Activated naive CD8-positive, alpha-beta T cell treated with anti-CD3 and anti-CD28 coated beads, Interleukin-2, amount 50 U/mL, for 24 hours (primary cell): ENCODE measurements around the gene AFG1L.

ENCODE experiments used
- ATAC-seq: fragments of 150-1000 bp; cut with Tn5 transposase; one replicate; pipeline ENCODE4 v1.10.0; 2021
- DNase-seq: peaks from one replicate; pipeline ENCODE4 v3.0.0; 2021
- H3K27ac Mint-ChIP-seq: one replicate; pipeline ENCODE4 v1.8.0; 2021; ENCODE audit warnings: mild to moderate bottlenecking, mixed read lengths
- H3K27me3 Mint-ChIP-seq: one replicate; pipeline ENCODE4 v1.8.0; 2021; ENCODE audit warnings: mixed read lengths
- H3K36me3 Mint-ChIP-seq: one replicate; pipeline ENCODE4 v1.8.0; 2021; ENCODE audit warnings: low read depth, mixed read lengths
- H3K4me1 Mint-ChIP-seq: one replicate; pipeline ENCODE4 v1.8.0; 2021; ENCODE audit warnings: mixed read lengths
- H3K4me3 Mint-ChIP-seq: one replicate; pipeline ENCODE4 v1.8.0; 2021; ENCODE audit warnings: mild to moderate bottlenecking, moderate library complexity, mixed read lengths
- H3K9me3 Mint-ChIP-seq: one replicate; pipeline ENCODE4 v1.8.0; 2021; ENCODE audit warnings: mixed read lengths

Gene AFG1L

DNA sequence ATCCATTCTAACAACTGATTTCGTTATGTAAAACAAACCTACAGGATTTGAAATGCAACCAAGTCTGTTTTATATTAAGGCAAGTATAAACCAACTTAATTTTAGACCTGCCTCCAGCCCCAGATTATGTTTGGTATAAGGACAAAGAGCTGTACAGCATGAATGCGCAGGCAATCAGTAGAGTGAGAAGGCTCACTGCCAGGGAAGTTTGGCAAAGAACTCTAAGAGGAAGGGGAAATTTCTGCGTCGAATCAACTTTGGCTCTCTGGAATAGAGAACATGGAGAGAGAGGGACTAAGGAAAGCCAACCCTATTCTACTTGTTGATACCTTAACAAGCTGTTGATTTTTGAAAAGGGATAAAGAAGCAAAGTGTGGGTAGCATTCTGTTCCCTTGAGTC is 168.9 kb downstream of the AFG1L start:
- Mint-ChIP-seq H3K27ac (no peak overlapping the region), H3K27me3 (peaks cover 3% of the 10 kb centered on the region), H3K4me3 (no peak overlapping the region), H3K4me1 (no peaks in the 10 kb centered on the region), H3K36me3 (no peaks in the 10 kb centered on the region), H3K9me3 (no peaks in the 10 kb centered on the region)
- DNase-seq (no peak), ATAC-seq (no peak)

DNA sequence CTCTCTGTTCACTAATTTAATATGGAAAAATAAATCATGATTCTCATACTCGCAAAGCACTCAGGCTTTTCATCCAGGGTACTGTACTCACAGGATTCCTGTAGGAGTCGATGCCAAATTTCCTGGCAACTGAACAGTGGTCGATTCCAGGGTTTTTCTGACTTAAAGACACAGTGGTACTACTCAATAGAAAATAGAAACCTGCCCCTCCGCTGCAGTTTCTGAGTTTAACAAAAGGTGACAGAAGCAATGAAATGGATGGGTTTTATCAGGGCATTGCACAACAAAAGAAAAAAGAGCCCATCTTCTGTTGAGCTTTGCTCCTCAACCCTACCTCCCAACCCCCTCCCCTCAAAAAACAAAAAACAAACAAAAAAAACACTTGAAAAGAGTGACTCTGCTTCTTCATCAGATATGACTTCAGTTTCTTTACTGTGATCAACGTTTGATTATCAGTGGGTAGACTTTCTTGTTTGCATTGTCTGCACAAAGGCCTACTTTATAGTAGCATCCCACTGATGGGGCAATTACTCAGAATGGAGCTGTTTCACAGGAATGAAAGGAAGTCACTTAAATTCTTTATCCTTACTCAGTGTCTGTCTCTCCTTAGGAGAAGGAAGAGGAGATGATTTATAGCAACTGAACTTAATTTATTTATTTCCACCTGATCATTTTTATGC is 169.7 kb downstream of the AFG1L start:
- ATAC-seq (no peak), DNase-seq (no peak)
- Mint-ChIP-seq H3K9me3 (no peaks in the 10 kb centered on the region), H3K27ac (no peak overlapping the region), H3K4me1 (no peaks in the 10 kb centered on the region), H3K4me3 (no peak overlapping the region), H3K27me3 (peaks cover 4% of the 10 kb centered on the region), H3K36me3 (no peaks in the 10 kb centered on the region)

DNA sequence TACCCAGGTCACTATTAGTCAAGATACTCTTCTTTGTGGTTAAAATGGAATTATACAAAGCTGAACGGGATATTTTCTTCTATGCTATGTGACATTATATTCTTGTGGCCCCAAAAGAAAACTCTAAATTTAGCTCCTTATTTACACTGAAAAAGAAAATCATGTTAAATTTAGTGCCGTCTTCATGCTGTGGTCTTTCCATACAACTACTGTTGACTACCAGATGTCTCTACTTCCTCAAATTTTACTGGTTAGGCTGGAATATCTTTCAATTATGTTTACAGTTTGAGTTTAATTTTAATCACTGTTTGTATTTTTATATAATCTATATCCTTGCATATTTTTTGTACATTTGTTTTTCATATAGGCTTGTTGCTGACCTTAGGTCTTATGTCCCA is 170.2 kb downstream of the AFG1L start:
- Mint-ChIP-seq H3K9me3 (no peaks in the 10 kb centered on the region), H3K27ac (no peak overlapping the region), H3K27me3 (peaks cover 4% of the 10 kb centered on the region), H3K4me3 (no peak overlapping the region), H3K4me1 (no peaks in the 10 kb centered on the region), H3K36me3 (no peaks in the 10 kb centered on the region)
- DNase-seq (no peak), ATAC-seq (no peak)

DNA sequence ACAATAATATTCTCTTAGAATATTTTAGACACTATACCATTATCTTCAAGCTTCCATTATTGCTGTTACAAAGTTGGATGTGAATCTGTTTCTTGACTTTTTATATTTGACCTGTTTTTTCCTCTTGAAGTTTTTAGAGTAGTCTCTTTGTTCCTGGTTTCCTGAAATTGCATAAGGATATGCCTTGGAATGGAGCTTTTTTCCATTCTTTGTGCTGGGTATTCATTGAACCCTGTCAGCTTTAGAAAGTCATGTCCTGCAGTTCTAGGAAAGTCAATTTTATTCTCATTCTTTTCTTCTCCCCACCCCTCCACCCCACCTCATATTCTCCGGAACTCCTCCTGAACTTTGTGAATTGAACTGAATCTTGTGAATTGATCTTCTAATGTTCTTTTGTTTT is 173.5 kb downstream of the AFG1L start:
- Mint-ChIP-seq H3K27me3 (peaks cover 7% of the 10 kb centered on the region), H3K36me3 (peaks cover 5% of the 10 kb centered on the region), H3K4me3 (no peak overlapping the region), H3K9me3 (no peaks in the 10 kb centered on the region), H3K27ac (no peak overlapping the region), H3K4me1 (no peaks in the 10 kb centered on the region)
- no peak for ATAC-seq
- no peak for DNase-seq

GRCh38 chr6:108469316-108469715 is 174.5 kb downstream of the AFG1L start:
- no peak overlapping the region for H3K27ac Mint-ChIP-seq
- H3K9me3 Mint-ChIP-seq, result no peaks in the 10 kb centered on the region

GRCh38 chr6:108473197-108473596 is 178.3 kb downstream of the AFG1L start:
- DNase-seq, result no peak
- Mint-ChIP-seq H3K9me3 (no peaks in the 10 kb centered on the region), H3K4me1 (peaks cover 3% of the 10 kb centered on the region), H3K36me3 (peaks cover 10% of the 10 kb centered on the region), H3K27ac (no peak overlapping the region), H3K4me3 (no peak overlapping the region), H3K27me3 (peaks cover 12% of the 10 kb centered on the region)
- peak; percentile 69 for ATAC-seq

More at GRCh38 chr6:108469316-108469715, 174.5 kb downstream of the AFG1L start:
- DNase-seq (no peak), ATAC-seq (no peak)
- Mint-ChIP-seq H3K4me1 (peaks cover 3% of the 10 kb centered on the region), H3K4me3 (no peak overlapping the region), H3K27me3 (peaks cover 7% of the 10 kb centered on the region), H3K36me3 (peaks cover 7% of the 10 kb centered on the region)

DNA sequence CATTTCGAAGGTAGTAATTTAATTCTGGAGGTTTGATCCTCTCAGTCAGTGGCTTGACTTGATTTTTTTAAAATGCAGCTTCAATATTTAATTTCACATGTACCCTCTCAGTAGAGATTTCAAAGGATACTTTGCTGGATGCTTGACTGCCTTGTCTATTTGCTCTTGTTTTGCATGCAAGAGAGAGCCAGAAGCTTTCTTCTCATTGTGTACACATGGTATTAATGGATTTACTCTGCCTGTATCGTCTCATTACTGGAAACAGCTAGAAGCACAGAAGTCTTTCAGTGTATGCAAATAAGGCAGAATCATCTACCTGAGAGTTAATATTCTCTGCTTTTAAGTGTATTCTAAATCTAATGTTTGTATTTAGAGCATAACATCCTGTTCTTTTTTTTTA is 181.5 kb downstream of the AFG1L start:
- DNase-seq (no peak), ATAC-seq (no peak)
- Mint-ChIP-seq H3K36me3 (peaks cover 17% of the 10 kb centered on the region), H3K27me3 (peaks cover 5% of the 10 kb centered on the region), H3K4me3 (no peak overlapping the region), H3K4me1 (peaks cover 3% of the 10 kb centered on the region), H3K27ac (no peak overlapping the region), H3K9me3 (no peaks in the 10 kb centered on the region)

- ATAC-seq (no peak), DNase-seq (no peak)
- Mint-ChIP-seq H3K4me3 (no peak overlapping the region), H3K27me3 (peaks cover 5% of the 10 kb centered on the region), H3K36me3 (peaks cover 20% of the 10 kb centered on the region), H3K4me1 (peaks cover 3% of the 10 kb centered on the region), H3K27ac (no peak overlapping the region), H3K9me3 (peaks cover 4% of the 10 kb centered on the region)
Measured at GRCh38 chr6:108476847-108477430, 182.1 kb downstream of the AFG1L start.

DNA sequence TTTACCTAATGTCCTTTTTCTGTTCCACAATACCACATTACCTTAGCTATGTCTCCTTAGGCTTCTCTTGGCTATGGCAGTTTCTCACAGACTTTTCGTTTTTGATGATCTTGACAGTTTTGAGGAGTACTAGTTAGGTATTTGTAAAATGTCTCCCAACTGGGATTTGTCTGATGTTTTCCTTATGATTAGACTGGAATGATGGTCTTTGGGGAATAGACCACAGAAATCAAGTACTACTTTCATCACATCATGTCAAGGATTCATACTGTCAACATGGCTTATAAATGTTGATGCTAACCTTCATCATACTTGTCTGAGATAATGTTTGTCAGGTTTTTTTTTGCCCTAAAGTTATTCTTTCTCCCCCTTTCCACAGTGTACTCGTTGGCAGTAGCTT is 187.7 kb downstream of the AFG1L start:
- Mint-ChIP-seq H3K27ac (no peak overlapping the region), H3K27me3 (no peaks in the 10 kb centered on the region), H3K4me3 (no peak overlapping the region), H3K9me3 (peaks cover 12% of the 10 kb centered on the region), H3K4me1 (no peaks in the 10 kb centered on the region), H3K36me3 (peaks cover 21% of the 10 kb centered on the region)
- ATAC-seq (no peak), DNase-seq (no peak)

GRCh38 chr6:108484016-108484415 is 189.2 kb downstream of the AFG1L start:
- peaks cover 17% of the 10 kb centered on the region for H3K36me3 Mint-ChIP-seq
- DNase-seq, result no peak

GRCh38 chr6:108489699-108490098 is 194.8 kb downstream of the AFG1L start:
- Mint-ChIP-seq H3K27me3 (no peaks in the 10 kb centered on the region), H3K9me3 (no peaks in the 10 kb centered on the region), H3K36me3 (no peaks in the 10 kb centered on the region), H3K27ac (no peak overlapping the region), H3K4me3 (no peak overlapping the region), H3K4me1 (peaks cover 2% of the 10 kb centered on the region)
- no peak for DNase-seq
- ATAC-seq, result no peak

More at GRCh38 chr6:108484016-108484415, 189.2 kb downstream of the AFG1L start:
- peaks cover 12% of the 10 kb centered on the region for H3K9me3 Mint-ChIP-seq
- no peak overlapping the region for H3K27ac Mint-ChIP-seq
- no peak overlapping the region for H3K4me3 Mint-ChIP-seq
- ATAC-seq, result no peak
- H3K4me1 Mint-ChIP-seq, result peaks cover 2% of the 10 kb centered on the region
- no peaks in the 10 kb centered on the region for H3K27me3 Mint-ChIP-seq

GRCh38 chr6:108492131-108492766 is 197.4 kb downstream of the AFG1L start:
- Mint-ChIP-seq H3K4me1 (peaks cover 2% of the 10 kb centered on the region), H3K27ac (no peak overlapping the region), H3K27me3 (no peaks in the 10 kb centered on the region), H3K9me3 (no peaks in the 10 kb centered on the region), H3K36me3 (no peaks in the 10 kb centered on the region), H3K4me3 (no peak overlapping the region)
- no peak for ATAC-seq
- no peak for DNase-seq

DNA sequence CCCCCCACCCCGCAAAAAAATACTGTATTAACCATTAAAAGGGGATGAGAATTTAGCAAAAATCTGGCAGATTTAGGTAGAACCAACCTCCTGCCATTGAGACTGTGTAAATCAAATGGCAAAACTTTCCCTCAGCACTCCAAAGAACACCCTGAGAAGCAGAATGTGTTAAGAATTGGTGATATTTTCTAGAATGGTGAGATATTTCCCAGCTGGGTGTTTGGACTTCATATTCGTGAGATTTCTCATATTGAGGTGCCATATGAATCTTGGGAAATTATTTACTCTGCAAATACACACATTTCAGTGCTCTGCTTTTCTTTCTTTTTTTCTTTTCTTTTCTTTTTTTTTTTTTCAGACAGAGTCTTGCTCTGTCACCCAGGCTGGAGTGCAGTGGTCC is 199.6 kb downstream of the AFG1L start:
- DNase-seq (no peak), ATAC-seq (no peak)
- no peaks in the 10 kb centered on the region for H3K36me3 Mint-ChIP-seq
- no peaks in the 10 kb centered on the region for H3K27me3 Mint-ChIP-seq
- H3K27ac Mint-ChIP-seq, result no peak overlapping the region
- H3K4me1 Mint-ChIP-seq, result no peaks in the 10 kb centered on the region
- no peak overlapping the region for H3K4me3 Mint-ChIP-seq
- no peaks in the 10 kb centered on the region for H3K9me3 Mint-ChIP-seq

GRCh38 chr6:108497883-108498282 is 203.0 kb downstream of the AFG1L start:
- Mint-ChIP-seq H3K9me3 (no peaks in the 10 kb centered on the region), H3K27me3 (no peaks in the 10 kb centered on the region), H3K4me3 (no peak overlapping the region), H3K27ac (no peak overlapping the region), H3K4me1 (peaks cover 12% of the 10 kb centered on the region), H3K36me3 (peaks cover 6% of the 10 kb centered on the region)
- peak; percentile 5 for DNase-seq
- no peak for ATAC-seq

DNA sequence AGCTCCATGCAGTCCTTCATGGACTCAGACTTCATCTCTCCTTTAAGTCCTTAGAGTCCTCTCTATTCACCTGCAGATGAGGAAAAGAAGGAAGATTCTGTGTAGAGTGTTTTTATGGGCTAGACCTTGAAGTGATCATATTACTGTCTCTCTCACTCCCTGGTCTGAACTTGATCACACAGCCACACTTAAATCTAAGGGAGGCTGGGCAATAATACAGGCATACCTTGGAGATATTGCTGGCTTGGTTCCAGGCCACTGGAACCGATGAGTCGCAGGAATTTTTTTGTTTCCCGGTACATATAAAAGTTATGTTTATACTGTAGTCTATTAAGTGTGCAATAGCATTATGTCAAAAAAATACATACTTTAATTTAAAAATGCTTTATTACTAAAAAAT is 206.7 kb downstream of the AFG1L start:
- ATAC-seq (no peak), DNase-seq (no peak)
- Mint-ChIP-seq H3K4me3 (no peak overlapping the region), H3K27ac (no peak overlapping the region), H3K27me3 (no peaks in the 10 kb centered on the region), H3K4me1 (peaks cover 12% of the 10 kb centered on the region), H3K9me3 (no peaks in the 10 kb centered on the region), H3K36me3 (peaks cover 8% of the 10 kb centered on the region)
